ENCODE measurements around the gene HEXIM2. TPM values are rescaled to one million over a fixed set of nuclear protein-coding genes. Genes with fewer than 3 reads are reported as not detected.
A peak's percentile ranks its signal among the peaks of the same experiment; 100 is the strongest.
"Not testable (repeated sequence)": the region's sequence is repeated elsewhere in the genome, so short reads cannot be mapped to it uniquely, and the experiment has no call there.

Gene HEXIM2
- total RNA-seq, 6 experiments from 2014 or later = 4.8 to 9.5 (median 6.2) TPM

- no peak for TF ChIP-seq CTCF (IDR thresholded peaks at IDR 0.05)
- DNase-seq = no peak
- Mint-ChIP-seq H3K27me3 (ENCODE audit: insufficient read depth) (no peaks in the 10 kb centered on the region; the same call in 1 of the 2 replicates), H3K9me3 (no peaks in the 10 kb centered on the region), H3K36me3 (ENCODE audit: low read depth) (peaks cover 4% of the 10 kb centered on the region; the same call in 1 of the 2 replicates), H3K4me1 (ENCODE audit: low read depth) (peaks cover 47% of the 10 kb centered on the region), H3K4me3 (no peak overlapping the region), H3K27ac (peak overlapping the region; percentile 71)
These were observed 38.5 kb upstream of the HEXIM2 start for GRCh38 chr17:45123076-45123770.

GRCh38 chr17:45123930-45124796 lies 37.5 kb upstream of the HEXIM2 start:
- H3K9me3 Mint-ChIP-seq = no peaks in the 10 kb centered on the region
- H3K4me3 Mint-ChIP-seq = peak overlapping the region; percentile 40

GRCh38 chr17:45124797-45125122 lies 36.9 kb upstream of the HEXIM2 start:
- H3K9me3 Mint-ChIP-seq = not testable (repeated sequence)
- H3K4me1 Mint-ChIP-seq (ENCODE audit: low read depth) = peaks cover 62% of the 10 kb centered on the region

More at GRCh38 chr17:45123930-45124796, 37.5 kb upstream of the HEXIM2 start:
- H3K27me3 Mint-ChIP-seq (ENCODE audit: insufficient read depth) = no peaks in the 10 kb centered on the region; the same call in 1 of the 2 replicates
- peak; percentile 81 for DNase-seq
- H3K27ac Mint-ChIP-seq = peak overlapping the region; percentile 88
- H3K36me3 Mint-ChIP-seq (ENCODE audit: low read depth) = peaks cover 4% of the 10 kb centered on the region; the same call in 1 of the 2 replicates
- peaks cover 56% of the 10 kb centered on the region for H3K4me1 Mint-ChIP-seq (ENCODE audit: low read depth)
- TF ChIP-seq CTCF (IDR thresholded peaks at IDR 0.05) = no peak

GRCh38 chr17:45125509-45125908 lies 36.2 kb upstream of the HEXIM2 start:
- Mint-ChIP-seq H3K4me1 (ENCODE audit: low read depth) (peaks cover 63% of the 10 kb centered on the region), H3K9me3 (no peaks in the 10 kb centered on the region), H3K4me3 (no peak overlapping the region), H3K27ac (no peak overlapping the region), H3K36me3 (ENCODE audit: low read depth) (peaks cover 4% of the 10 kb centered on the region; the same call in 1 of the 2 replicates), H3K27me3 (ENCODE audit: insufficient read depth) (no peaks in the 10 kb centered on the region)
- no peak for TF ChIP-seq CTCF (IDR thresholded peaks at IDR 0.05)
- DNase-seq = no peak

More at GRCh38 chr17:45124797-45125122, 36.9 kb upstream of the HEXIM2 start:
- DNase-seq; H3K27me3 Mint-ChIP-seq (ENCODE audit: insufficient read depth); H3K36me3 Mint-ChIP-seq (ENCODE audit: low read depth): not testable (repeated sequence)
- peak overlapping the region; percentile 40 for H3K4me3 Mint-ChIP-seq
- peak overlapping the region; percentile 88 for H3K27ac Mint-ChIP-seq

- Mint-ChIP-seq H3K4me3 (no peak overlapping the region), H3K36me3 (ENCODE audit: low read depth) (peaks cover 4% of the 10 kb centered on the region; the same call in 1 of the 2 replicates), H3K9me3 (no peaks in the 10 kb centered on the region), H3K4me1 (ENCODE audit: low read depth) (peaks cover 74% of the 10 kb centered on the region), H3K27ac (peak overlapping the region; percentile 76; the same call in 1 of the 2 replicates), H3K27me3 (ENCODE audit: insufficient read depth) (no peaks in the 10 kb centered on the region)
- DNase-seq = no peak
- no peak for TF ChIP-seq CTCF (IDR thresholded peaks at IDR 0.05)
These were observed 34.5 kb upstream of the HEXIM2 start for GRCh38 chr17:45127207-45127547.

Measured in HFFc6 (cell line).